Neural progenitor cell (in vitro differentiated cells): ENCODE data around the gene BPIFB2.

Source experiments
- EZH2 ChIP-seq: fragments of 200-600 bp; sonication (generic); IDR thresholded peaks from 2 replicates; pipeline ENCODE4 v1.6.1; 2017; ENCODE audit warnings: antibody characterized with exemption, mild to moderate bottlenecking, moderate library complexity
- TF ChIP-seq, protein P1 (sequence below): fragments of 200-600 bp; sonication (generic); IDR thresholded peaks from 2 replicates; pipeline ENCODE4 v1.5.1; 2017; ENCODE audit warnings: antibody characterized with exemption, mild to moderate bottlenecking

DNA sequence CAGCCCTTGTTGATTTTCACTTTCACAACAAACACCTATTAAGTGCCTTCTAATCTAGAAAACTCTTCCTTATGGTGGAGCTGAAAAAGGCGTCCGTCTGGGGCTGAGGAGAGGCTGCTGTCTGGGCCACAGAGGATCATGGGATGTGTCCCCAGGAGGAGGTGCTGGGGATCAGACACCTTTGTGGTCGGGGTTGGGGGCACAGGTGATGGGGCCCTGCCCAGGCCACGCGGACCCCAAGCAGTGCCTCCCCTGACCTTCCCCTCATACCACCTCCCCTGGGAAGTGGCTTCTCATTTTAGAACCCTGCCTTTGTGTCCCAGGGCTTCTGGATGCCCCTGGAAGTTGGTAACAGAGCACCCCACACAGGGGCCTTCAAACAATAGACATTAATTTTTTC is 44.3 kb upstream of the BPIFB2 start:
- TF ChIP-seq, protein P1, sequence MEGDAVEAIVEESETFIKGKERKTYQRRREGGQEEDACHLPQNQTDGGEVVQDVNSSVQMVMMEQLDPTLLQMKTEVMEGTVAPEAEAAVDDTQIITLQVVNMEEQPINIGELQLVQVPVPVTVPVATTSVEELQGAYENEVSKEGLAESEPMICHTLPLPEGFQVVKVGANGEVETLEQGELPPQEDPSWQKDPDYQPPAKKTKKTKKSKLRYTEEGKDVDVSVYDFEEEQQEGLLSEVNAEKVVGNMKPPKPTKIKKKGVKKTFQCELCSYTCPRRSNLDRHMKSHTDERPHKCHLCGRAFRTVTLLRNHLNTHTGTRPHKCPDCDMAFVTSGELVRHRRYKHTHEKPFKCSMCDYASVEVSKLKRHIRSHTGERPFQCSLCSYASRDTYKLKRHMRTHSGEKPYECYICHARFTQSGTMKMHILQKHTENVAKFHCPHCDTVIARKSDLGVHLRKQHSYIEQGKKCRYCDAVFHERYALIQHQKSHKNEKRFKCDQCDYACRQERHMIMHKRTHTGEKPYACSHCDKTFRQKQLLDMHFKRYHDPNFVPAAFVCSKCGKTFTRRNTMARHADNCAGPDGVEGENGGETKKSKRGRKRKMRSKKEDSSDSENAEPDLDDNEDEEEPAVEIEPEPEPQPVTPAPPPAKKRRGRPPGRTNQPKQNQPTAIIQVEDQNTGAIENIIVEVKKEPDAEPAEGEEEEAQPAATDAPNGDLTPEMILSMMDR: no peak
- no peak for TF ChIP-seq EZH2
